Left renal cortex interstitium (tissue), 4 donors: ENCODE results near the gene OSBPL10. TPM values are rescaled to one million over a fixed set of nuclear protein-coding genes. Genes with fewer than 3 reads are reported as not detected.

Source experiments
- DNase-seq, 4 donors: peaks; one replicate each; pipeline ENCODE4 v3.0.0-alpha.2; 2013; ENCODE audit warnings: low read depth in 4 of 4, low spot score in 2 of 4, missing footprints in 1 of 4
- polyA plus RNA-seq, 4 donors: library from polyadenylated mRNA; unstranded; fragments of 120-200 nt; gene quantifications; one replicate each; pipeline ENCODE4 v1.2.1, GENCODE V29; 2013; ENCODE audit not compliant: insufficient read length in 4 of 4

OSBPL10 gene
- polyA plus RNA-seq, 4 donors: 18.3 to 26.0 (median 21.5) TPM

- DNase-seq: no peak
These were observed 226.3 kb downstream of the OSBPL10 start for GRCh38 chr3:31754575-31755278.

GRCh38 chr3:31753050-31753425 lies 228.0 kb downstream of the OSBPL10 start:
- DNase-seq: no peak

DNA sequence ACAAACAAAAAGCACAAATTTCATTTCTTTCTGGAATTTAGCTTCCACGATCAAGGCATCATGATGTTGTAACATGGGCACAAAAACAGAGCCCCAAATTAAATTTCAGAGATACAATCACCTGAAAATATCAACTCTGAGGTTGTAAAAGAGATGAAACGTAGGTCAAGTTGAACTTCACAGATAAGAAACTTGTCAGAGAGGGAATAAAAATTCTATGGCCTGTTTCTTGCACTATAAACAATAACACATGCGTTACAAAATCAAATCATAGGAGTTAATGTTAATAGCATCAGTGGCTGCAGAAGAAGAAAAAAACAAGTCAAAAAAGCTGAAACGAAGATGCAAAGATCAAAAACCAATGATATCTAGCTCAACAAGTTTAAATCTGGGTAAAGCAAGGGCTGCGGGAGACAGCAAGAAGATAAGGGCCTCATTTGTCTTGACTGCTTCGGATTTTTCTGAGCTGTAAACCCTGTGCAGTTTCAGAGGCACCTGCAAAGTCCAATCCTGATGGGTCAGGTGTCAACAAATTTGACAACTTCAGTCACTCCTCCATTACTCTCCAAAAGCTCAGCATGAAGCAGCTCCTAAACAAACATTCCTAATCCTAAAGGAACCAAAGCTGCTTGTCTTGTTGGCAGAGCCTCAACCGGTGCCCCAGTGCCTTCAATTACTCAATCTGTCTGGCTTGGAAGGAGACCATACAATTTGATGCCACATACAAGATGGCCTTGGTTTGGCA lies 228.6 kb downstream of the OSBPL10 start:
- DNase-seq: no peak

GRCh38 chr3:31750341-31750740 lies 230.7 kb downstream of the OSBPL10 start:
- no peak for DNase-seq

DNA sequence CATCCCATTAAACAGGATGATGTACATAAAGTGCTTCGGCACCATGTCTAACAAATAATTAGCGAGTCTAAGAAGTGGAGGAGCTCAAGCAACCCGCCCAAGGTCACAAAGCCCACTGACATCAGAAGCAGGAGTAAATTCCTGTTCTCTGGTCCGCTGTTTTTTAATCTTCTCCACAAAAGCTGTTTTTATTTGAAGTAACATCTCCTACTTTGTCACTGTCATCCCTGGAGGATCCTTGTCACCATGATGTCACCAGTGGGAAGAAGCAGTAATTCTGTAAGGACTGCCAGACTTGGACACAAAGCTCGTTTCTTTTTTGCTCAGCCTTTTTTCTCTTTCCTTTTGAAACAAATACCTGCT lies 232.1 kb downstream of the OSBPL10 start:
- DNase-seq: no peak

DNA sequence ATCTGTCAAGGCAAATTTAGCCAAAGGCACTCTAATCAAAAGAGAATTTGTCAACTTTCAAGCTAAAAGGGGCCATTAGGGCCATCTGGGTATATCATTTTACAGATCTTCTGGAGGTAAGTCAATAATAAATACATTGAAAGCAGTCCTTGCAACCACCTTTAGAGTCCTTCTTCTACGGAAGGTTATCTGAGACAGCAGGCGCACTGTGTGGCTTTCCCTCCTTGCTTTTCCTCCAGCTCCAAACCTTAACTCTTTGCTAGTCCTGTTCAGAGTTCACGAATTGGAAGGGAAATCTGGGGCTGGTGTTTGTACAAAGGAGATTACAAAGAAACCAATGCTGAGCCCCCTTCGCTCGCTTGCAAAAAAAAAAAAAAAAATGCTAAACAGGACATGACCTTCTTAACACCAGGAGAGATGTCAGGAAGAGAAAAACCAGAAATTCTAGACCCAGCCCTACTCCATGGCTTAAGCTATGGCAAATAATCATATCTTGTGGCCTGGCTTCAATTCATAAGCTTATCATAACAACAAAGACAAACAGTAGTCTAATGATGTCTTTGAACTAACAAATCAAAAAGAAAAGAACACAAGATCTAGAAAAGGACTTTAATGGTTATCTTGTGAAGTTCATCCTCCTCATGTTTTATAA lies 232.7 kb downstream of the OSBPL10 start:
- DNase-seq: no peak

- DNase-seq: no peak
These were observed 233.3 kb downstream of the OSBPL10 start for GRCh38 chr3:31747785-31748184.

DNA sequence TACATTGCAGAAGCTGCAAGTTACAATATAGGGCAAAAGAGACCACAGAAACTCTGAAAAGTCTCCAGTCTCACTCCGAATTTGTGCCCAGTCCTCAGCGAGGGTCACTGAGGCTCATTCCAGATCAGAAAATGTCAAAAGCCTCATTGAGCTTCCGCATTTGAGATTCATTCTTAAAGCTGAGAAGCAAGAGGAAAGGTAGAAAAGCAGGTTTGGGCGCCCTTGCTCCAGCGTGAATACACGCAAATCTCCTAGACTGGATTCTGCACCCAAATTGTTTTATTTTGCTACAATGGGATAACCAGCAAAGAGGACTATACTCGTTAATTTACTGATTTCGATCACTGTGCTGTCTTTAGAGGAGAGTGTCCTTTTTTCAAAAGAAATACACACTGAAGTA lies 236.1 kb downstream of the OSBPL10 start:
- DNase-seq: no peak

- DNase-seq: no peak
These were observed 237.6 kb downstream of the OSBPL10 start for GRCh38 chr3:31743331-31744089.

- DNase-seq: no peak
These were observed 240.7 kb downstream of the OSBPL10 start for GRCh38 chr3:31740397-31740796.

GRCh38 chr3:31738412-31738811 lies 242.7 kb downstream of the OSBPL10 start:
- DNase-seq: no peak

DNA sequence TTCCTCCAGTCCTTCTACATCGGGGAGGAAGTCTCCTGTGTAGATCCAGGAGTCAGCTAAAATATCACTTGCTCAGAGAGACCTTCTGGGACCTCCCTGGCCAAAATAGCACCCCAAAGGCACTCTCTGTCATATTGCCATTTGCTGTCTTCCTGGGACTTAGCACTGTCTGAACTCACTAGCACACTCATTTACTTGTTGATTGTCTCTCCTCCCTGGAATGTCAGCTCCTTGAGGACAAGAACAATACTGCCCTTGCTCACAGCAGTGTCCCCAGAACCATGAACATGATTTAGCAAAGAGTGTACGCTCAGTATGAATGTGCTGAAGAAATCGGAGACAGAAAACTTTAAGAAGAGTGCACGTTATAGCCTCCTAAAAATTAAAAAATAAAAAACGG lies 245.4 kb downstream of the OSBPL10 start:
- DNase-seq: no peak

GRCh38 chr3:31733234-31733667 lies 247.8 kb downstream of the OSBPL10 start:
- DNase-seq: no peak

DNA sequence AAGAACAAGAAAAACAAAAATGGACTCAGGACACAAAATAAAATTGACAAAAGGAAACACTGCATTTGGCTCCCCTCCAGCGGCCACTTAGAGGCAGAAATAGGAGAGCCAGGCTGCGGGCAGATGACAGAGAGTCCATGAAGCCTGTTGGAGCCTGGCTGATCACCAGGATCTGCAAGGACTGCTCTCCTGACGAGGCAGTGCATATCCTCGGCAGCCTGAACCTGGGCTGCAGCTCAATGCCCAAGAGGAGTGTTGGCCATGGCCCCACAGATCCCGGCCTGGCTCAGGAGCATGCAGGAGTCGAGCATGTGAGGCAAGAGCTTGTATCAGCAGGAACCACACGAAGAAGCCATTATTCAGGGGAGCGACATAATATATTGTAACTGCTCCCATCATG lies 248.5 kb downstream of the OSBPL10 start:
- no peak for DNase-seq

DNA sequence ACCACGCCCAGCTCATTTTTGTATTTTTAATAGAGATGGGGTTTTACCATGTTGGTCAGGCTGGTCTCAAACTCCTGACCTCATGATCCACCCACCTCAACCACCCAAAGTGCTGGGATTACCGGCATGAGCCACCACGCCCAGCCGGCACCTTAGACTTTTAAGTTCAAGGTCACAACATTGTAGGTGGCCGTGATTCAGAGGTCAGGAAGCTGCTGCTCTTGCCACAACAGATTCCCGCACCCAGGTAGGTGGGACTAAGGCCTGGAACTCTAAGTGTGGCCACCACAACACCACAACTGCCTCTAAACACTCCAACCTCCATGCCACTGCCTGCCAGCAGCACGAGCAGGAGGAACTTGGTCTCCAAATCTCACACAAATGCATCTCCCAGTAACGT lies 251.5 kb downstream of the OSBPL10 start:
- no peak for DNase-seq

DNA sequence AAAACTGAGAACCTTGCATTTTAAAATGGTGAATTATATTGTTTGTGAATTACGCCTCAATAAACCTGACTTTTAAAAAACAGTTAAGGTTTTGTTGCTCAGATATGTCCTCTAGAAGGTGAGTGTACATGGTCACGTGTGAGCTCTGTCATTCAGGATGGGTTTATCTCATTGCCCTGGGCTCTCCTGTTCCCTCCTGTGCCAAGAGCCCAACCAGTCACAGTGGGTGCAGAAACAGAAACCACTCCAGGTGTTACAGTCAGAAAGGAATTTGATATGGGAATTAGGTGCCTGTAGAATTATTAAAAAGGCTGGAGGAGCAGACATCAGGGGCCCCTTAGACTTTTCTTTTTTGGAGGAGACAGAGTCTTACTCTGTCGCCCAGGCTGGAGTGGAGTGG lies 252.0 kb downstream of the OSBPL10 start:
- no peak for DNase-seq

- no peak for DNase-seq
These were observed 252.7 kb downstream of the OSBPL10 start for GRCh38 chr3:31728403-31728802.

GRCh38 chr3:31725976-31726375 lies 255.1 kb downstream of the OSBPL10 start:
- no peak for DNase-seq

- no peak for DNase-seq
These were observed 255.5 kb downstream of the OSBPL10 start for GRCh38 chr3:31725568-31725967.

GRCh38 chr3:31724651-31725050 lies 256.4 kb downstream of the OSBPL10 start:
- no peak for DNase-seq

DNA sequence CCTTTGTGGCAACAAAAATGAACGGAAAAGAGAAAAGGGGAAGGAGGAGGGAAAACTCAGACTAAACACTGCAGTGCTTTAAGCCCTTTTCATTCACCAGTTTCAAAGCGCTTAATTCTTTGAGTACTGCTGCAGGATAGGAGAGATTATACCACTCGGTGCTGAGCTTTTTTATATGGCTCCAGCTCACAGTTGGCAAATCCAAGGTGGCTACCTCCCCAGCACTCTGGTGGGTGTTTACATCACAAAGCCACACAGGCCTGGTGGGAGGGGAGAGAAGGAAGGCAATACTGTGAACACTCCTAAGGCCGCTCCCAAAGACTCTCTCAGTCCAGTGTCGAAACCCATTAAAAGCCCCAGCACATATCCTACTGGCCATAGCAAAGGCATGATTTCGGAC lies 256.9 kb downstream of the OSBPL10 start:
- DNase-seq: no peak
